Keratinocyte (primary cell): ENCODE data around the gene HTRA3. TPM values are rescaled to one million over a fixed set of nuclear protein-coding genes. Genes with fewer than 3 reads are reported as not detected.

Experiments used
- DNase-seq: peaks from one replicate; pipeline ENCODE4 v3.0.0-alpha.2; 2011; ENCODE audit warnings: low read depth, missing footprints, low spot score
- FAIRE-seq: peaks from 2 replicates; lab custom pipeline; 2011; peaks lifted over from hg19 to GRCh38; lab: Jason Lieb, UNC
- H2AFZ ChIP-seq: 2 replicates; pipeline ENCODE4 v1.6.0; 2012; ENCODE audit warnings: low read length, control low read depth, inconsistent platforms; ENCODE audit not compliant: control insufficient read depth
- H3K27ac ChIP-seq: 2 replicates; pipeline ENCODE4 v1.5.1; 2011; ENCODE audit warnings: low read length; ENCODE audit not compliant: control insufficient read depth, insufficient read depth
- H3K27me3 ChIP-seq: 3 replicates; pipeline ENCODE4 v1.6.0; 2011; ENCODE audit warnings: low read length; ENCODE audit not compliant: control insufficient read depth, insufficient read depth; ENCODE audit errors: extremely low read depth
- H3K36me3 ChIP-seq, 2 experiments: 2 replicates in 1 of 2; 3 replicates in 1 of 2; pipeline ENCODE4 v1.5.1; 2011; ENCODE audit warnings: low read length in 2 of 2, mild to moderate bottlenecking in 1 of 2; ENCODE audit not compliant: control insufficient read depth in 2 of 2, insufficient read depth in 2 of 2; ENCODE audit errors: extremely low read depth in 1 of 2
- H3K4me1 ChIP-seq: 3 replicates; pipeline ENCODE4 v1.5.1; 2011; ENCODE audit warnings: low read length; ENCODE audit not compliant: control insufficient read depth, insufficient read depth; ENCODE audit errors: extremely low read depth
- H3K4me2 ChIP-seq: 3 replicates; pipeline ENCODE4 v1.6.0; 2011; ENCODE audit warnings: low read depth, low read length; ENCODE audit not compliant: control insufficient read depth, insufficient read depth; ENCODE audit errors: extremely low read depth
- H3K4me3 ChIP-seq, 3 experiments: fragments of 200-600 bp in 1 of 3; sonication (generic) in 1 of 3; 2 replicates in 2 of 3; 3 replicates in 1 of 3; pipeline ENCODE4 v1.5.1; 2011 to 2016; ENCODE audit warnings: low read length in 3 of 3, mild to moderate bottlenecking in 3 of 3, control low read depth in 2 of 3, inconsistent platforms in 1 of 3, low read depth in 1 of 3, mixed read lengths in 1 of 3, mixed run types in 1 of 3, moderate library complexity in 1 of 3; ENCODE audit not compliant: control insufficient read depth in 2 of 3, insufficient read depth in 2 of 3; ENCODE audit errors: extremely low read depth in 1 of 3
- H3K79me2 ChIP-seq: 2 replicates; pipeline ENCODE4 v1.6.0; 2012; ENCODE audit warnings: low read length; ENCODE audit not compliant: control insufficient read depth, insufficient read depth
- H3K9ac ChIP-seq: 3 replicates; pipeline ENCODE4 v1.6.0; 2011; ENCODE audit warnings: low read length; ENCODE audit not compliant: control insufficient read depth, insufficient read depth; ENCODE audit errors: extremely low read depth
- H3K9me1 ChIP-seq: 3 replicates; pipeline ENCODE4 v1.6.0; 2011; ENCODE audit warnings: low read length; ENCODE audit not compliant: control insufficient read depth, insufficient read depth; ENCODE audit errors: extremely low read depth
- H3K9me3 ChIP-seq: 2 replicates; pipeline ENCODE4 v1.5.1; 2012; ENCODE audit warnings: low read depth, low read length; ENCODE audit not compliant: control insufficient read depth
- H4K20me1 ChIP-seq: 3 replicates; pipeline ENCODE4 v1.6.0; 2011; ENCODE audit warnings: low read length; ENCODE audit not compliant: control insufficient read depth, insufficient read depth; ENCODE audit errors: extremely low read depth
- EZH2 ChIP-seq: IDR thresholded peaks from one replicate; pipeline ENCODE4 v1.6.1; 2012; ENCODE audit warnings: inconsistent platforms, mild to moderate bottlenecking, low read length, moderate library complexity
- dilution Hi-C: fragments of 300-500 bp; cut with MboI; formaldehyde crosslinking; loops from one replicate; pipeline ENCODE4 v1.7.0; 2020; ENCODE audit warnings: low sequenced_read_pairs; ENCODE audit not compliant: extremely low pct_ligation_motif_present
- polyA plus RNA-seq, 5 experiments: library from polyadenylated mRNA; depleted of rRNA in 3 of 5; stranded (reverse) in 3 of 5; stranded (forward) in 1 of 5; unstranded in 1 of 5; fragments of >200 nt; gene quantifications; 1 replicate in 1 of 5; 2 replicates in 3 of 5; 3 replicates in 1 of 5; pipeline versions ENCODE4 v1.2.1 to v1.2.3, GENCODE V29; 2011 to 2012; ENCODE audit warnings: missing spikeins in 2 of 5, low read depth in 1 of 5, low replicate concordance in 1 of 5
- TF ChIP-seq, protein P1 (sequence below), 3 experiments: IDR thresholded peaks in 1 of 3; conservative IDR thresholded peaks in 1 of 3; optimal IDR thresholded peaks in 1 of 3; 2 replicates in 2 of 3; 3 replicates in 1 of 3; pipeline versions ENCODE3 to v1.5.1; 2011; ENCODE audit warnings: low read length in 3 of 3, mild to moderate bottlenecking in 3 of 3, moderate library complexity in 2 of 3, control low read depth in 1 of 3, inconsistent platforms in 1 of 3; ENCODE audit not compliant: insufficient read depth in 2 of 3; ENCODE audit errors: extremely low read depth in 1 of 3

HTRA3 gene
- polyA plus RNA-seq, 1 donor (not counting 4 experiments of a cell fraction or from before 2014, with no cell fraction given), result not detected

DNA sequence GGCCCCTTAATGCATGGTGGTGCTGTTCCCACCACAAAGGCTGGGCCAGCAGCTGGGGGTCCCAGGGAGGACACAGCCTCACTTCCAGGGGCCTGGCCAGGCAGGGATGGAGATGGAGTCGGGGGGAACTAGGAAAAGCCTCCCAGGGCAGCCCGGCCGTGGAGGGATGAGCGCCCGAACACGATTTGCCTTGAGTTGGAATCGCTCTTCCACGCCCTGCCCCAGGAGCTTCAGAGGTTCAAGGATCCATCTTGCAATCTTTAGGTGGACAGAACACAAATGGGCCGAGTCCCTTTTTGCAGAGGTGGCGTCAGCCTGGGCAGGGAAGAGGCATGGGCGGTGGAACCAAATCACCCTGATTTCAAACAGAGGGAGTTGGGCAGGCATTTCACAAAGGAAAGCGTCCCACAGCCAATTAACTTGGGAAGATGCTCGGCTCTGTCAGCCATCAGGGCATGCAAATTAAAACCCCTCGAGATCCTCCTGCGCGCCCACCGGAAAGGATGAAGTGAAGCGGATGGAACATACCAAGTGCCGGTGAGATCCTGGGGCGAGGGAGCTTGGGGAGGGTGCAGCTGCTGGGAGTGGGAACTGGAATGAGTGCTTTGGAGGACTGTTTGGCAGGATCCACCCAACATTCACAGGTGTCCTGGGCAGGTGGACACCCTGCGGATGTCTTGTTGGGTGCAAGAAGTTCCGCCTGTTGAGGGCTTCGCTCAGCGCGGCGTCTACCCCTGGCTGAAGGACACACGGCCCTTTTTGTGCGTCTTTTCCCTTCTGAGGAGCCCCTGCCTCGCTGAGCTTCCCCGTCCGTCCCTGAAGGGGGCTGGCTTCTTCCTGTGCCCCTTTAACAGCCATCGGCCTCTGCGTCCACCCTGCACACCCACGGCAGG is 75.7 kb downstream of the HTRA3 start:
- H3K9me1 ChIP-seq, result no peaks in the 10 kb centered on the region
- TF ChIP-seq EZH2, result no peak
- TF ChIP-seq, protein P1, sequence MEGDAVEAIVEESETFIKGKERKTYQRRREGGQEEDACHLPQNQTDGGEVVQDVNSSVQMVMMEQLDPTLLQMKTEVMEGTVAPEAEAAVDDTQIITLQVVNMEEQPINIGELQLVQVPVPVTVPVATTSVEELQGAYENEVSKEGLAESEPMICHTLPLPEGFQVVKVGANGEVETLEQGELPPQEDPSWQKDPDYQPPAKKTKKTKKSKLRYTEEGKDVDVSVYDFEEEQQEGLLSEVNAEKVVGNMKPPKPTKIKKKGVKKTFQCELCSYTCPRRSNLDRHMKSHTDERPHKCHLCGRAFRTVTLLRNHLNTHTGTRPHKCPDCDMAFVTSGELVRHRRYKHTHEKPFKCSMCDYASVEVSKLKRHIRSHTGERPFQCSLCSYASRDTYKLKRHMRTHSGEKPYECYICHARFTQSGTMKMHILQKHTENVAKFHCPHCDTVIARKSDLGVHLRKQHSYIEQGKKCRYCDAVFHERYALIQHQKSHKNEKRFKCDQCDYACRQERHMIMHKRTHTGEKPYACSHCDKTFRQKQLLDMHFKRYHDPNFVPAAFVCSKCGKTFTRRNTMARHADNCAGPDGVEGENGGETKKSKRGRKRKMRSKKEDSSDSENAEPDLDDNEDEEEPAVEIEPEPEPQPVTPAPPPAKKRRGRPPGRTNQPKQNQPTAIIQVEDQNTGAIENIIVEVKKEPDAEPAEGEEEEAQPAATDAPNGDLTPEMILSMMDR (optimal IDR thresholded peaks at IDR 0.05 in 1 of 3, IDR thresholded peaks at IDR 0.05 in 1 of 3, conservative IDR thresholded peaks at IDR 0.05 in 1 of 3; ENCODE audit: extremely low read depth in 1 of 3, insufficient read depth in 2 of 3, low read length in 3 of 3), result no peak
- no peak overlapping the region for H3K27ac ChIP-seq
- no peak overlapping the region for H3K9ac ChIP-seq
- H3K9me3 ChIP-seq, result no peaks in the 10 kb centered on the region
- H3K79me2 ChIP-seq, result no peaks in the 10 kb centered on the region
- dilution Hi-C loops, result no loop called here
- H3K4me1 ChIP-seq, result no peaks in the 10 kb centered on the region
- no peaks in the 10 kb centered on the region for H3K36me3 ChIP-seq
- H3K27me3 ChIP-seq, result no peaks in the 10 kb centered on the region
- FAIRE-seq (no peak), DNase-seq (no peak)
- H4K20me1 ChIP-seq, result no peaks in the 10 kb centered on the region
- no peak overlapping the region for H3K4me3 ChIP-seq
- H3K4me2 ChIP-seq, result no peak overlapping the region
- no peak overlapping the region for H2AFZ ChIP-seq

DNA sequence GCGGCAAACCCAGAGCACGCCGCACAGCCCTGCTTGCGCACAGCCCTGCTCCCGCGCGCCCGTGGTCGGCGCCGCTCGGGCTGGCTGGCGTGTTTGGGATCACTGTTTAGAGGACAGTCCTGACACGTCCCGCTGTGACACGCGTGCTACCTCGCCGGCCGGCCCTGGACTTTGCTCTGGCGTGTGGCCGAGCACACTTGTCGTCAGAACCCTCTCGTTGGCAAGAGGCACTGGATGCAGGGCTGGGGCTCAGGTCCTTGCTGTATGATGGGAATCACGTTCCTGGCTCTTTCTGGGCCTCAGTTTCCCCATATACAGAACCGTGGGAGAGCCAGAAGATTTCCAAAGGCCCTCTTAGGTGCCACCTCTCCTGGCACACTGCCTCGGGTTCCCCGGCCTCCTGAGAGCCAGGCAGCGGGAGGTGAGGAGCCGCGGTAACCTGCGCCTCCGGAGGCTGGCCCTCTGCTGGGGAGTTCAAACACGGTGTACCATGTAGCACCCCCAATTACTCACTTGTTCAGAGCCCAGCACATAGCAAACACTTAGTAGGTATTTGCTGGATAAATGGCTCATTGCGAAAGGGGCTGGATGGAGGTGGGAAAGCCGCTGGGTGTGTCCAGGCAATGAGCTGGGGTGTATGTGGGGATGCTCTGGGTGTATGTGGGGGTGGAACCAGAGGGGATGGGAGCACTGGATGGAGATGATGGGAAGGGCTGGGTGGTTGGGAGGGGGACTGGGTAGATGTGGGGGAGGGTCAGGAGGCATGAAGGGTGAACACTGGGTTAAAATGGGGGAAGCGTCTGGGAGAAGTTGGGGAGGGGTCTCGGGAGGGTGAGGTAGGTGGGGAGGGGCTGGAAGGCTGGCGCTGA is 76.6 kb downstream of the HTRA3 start:
- Histone ChIP-seq H3K27me3 (no peaks in the 10 kb centered on the region), H2AFZ (no peak overlapping the region)
- dilution Hi-C loops, result no loop called here

More for the DNA sequence above, 76.6 kb downstream of the HTRA3 start:
- Histone ChIP-seq H3K4me1 (no peaks in the 10 kb centered on the region), H4K20me1 (no peaks in the 10 kb centered on the region), H3K27ac (no peak overlapping the region), H3K79me2 (no peaks in the 10 kb centered on the region), H3K9me1 (no peaks in the 10 kb centered on the region), H3K9me3 (no peaks in the 10 kb centered on the region), H3K4me3 (no peak overlapping the region), H3K4me2 (no peak overlapping the region), H3K36me3 (no peaks in the 10 kb centered on the region), H3K9ac (no peak overlapping the region)
- DNase-seq (no peak), FAIRE-seq (no peak)
- TF ChIP-seq, protein P1 (optimal IDR thresholded peaks at IDR 0.05 in 1 of 3, IDR thresholded peaks at IDR 0.05 in 1 of 3, conservative IDR thresholded peaks at IDR 0.05 in 1 of 3; ENCODE audit: extremely low read depth in 1 of 3, insufficient read depth in 2 of 3, low read length in 3 of 3), result no peak
- TF ChIP-seq EZH2, result no peak
